ENCODE results near the gene LCN12.

The LCN12 gene

GRCh38 chr9:136951541-136952320 lies at the start of gene LCN12:
LCN12 (plus strand) TSS chr9:136952273; CDS start chr9:136952328, 55 bp downstream.
- DNase-seq = no peak

GRCh38 chr9:136903041-136903554 lies 49.0 kb upstream of the LCN12 start:
- no peak for DNase-seq

GRCh38 chr9:136906266-136906665 lies 45.8 kb upstream of the LCN12 start:
- DNase-seq = no peak

GRCh38 chr9:136907011-136907914 lies 44.8 kb upstream of the LCN12 start:
- DNase-seq = no peak

GRCh38 chr9:136910197-136910900 lies 41.7 kb upstream of the LCN12 start:
- no peak for DNase-seq

- no peak for DNase-seq
Measured at GRCh38 chr9:136910901-136911245, 41.2 kb upstream of the LCN12 start.

- DNase-seq = no peak
Measured at GRCh38 chr9:136913701-136914438, 38.2 kb upstream of the LCN12 start.

GRCh38 chr9:136915632-136916329 lies 36.3 kb upstream of the LCN12 start:
- DNase-seq = no peak

- no peak for DNase-seq
Measured at GRCh38 chr9:136916330-136917184, 35.5 kb upstream of the LCN12 start.

- DNase-seq = no peak
Measured at GRCh38 chr9:136917902-136918301, 34.2 kb upstream of the LCN12 start.

- DNase-seq = no peak
Measured at GRCh38 chr9:136920069-136920468, 32.0 kb upstream of the LCN12 start.

GRCh38 chr9:136920734-136921231 lies 31.3 kb upstream of the LCN12 start:
- no peak for DNase-seq

GRCh38 chr9:136921307-136921706 lies 30.8 kb upstream of the LCN12 start:
- no peak for DNase-seq

- no peak for DNase-seq
Measured at GRCh38 chr9:136921718-136922117, 30.4 kb upstream of the LCN12 start.

GRCh38 chr9:136922540-136922939 lies 29.5 kb upstream of the LCN12 start:
- DNase-seq = no peak

- no peak for DNase-seq
Measured at GRCh38 chr9:136923881-136924280, 28.2 kb upstream of the LCN12 start.

- no peak for DNase-seq
Measured at GRCh38 chr9:136925414-136926153, 26.5 kb upstream of the LCN12 start.

- no peak for DNase-seq
Measured at GRCh38 chr9:136926154-136926704, 25.8 kb upstream of the LCN12 start.

- no peak for DNase-seq
Measured at GRCh38 chr9:136926749-136927148, 25.3 kb upstream of the LCN12 start.

All from activated T-cell treated with anti-CD3 and anti-CD28 coated beads for 4 hours (primary cell).